Measurements from ENCODE around the gene SCN1B. TPM values are rescaled to one million over a fixed set of nuclear protein-coding genes. Genes with fewer than 3 reads are reported as not detected.

The SCN1B gene
- polyA plus RNA-seq, 3 donors: 0.88 to 2.0 (median 1.3) TPM

DNA sequence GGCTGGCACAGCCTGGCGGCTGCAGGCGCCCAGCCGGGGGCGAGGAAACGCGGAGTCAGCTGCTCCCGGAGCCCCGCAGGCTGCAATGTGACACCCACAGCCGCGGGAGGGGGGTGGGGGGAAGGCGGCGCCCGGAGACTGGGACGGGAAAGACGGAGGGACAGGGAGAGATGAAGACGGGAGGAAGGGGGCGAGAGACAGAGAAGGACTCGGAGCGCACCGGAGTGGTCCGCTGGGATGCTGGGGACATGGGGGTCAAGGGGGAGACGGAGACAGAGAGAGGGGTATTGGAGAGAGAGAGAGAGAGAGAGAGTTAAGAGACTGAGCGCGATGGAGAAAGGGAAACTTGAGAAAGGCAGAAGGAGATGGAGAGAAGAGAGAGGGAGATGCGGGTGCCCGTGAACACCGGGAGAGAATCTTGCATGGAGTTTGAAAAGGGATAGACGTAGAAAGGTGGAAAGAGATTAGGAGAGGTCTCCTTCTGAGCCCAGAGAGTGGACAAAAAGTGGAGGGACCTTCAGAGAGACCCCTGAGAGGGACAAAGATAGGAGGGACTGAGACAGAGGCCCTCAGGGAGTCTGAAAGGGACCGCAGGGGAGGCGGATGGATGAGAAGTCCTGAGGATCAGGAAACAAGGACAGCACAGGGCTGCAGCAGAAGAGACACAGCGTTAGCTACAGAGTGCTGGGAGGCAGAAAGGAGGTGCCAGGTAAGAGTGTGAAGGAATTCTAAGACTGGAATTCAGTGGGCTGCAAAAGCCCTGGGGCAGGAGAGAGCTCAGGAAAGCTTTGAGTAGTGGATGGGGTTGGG lies 1.0 kb downstream of the SCN1B start:
- DNase-seq (ENCODE audit: extremely low read depth in 1 of 11, low read depth in 9 of 11, low spot score in 4 of 11): no peak

DNA sequence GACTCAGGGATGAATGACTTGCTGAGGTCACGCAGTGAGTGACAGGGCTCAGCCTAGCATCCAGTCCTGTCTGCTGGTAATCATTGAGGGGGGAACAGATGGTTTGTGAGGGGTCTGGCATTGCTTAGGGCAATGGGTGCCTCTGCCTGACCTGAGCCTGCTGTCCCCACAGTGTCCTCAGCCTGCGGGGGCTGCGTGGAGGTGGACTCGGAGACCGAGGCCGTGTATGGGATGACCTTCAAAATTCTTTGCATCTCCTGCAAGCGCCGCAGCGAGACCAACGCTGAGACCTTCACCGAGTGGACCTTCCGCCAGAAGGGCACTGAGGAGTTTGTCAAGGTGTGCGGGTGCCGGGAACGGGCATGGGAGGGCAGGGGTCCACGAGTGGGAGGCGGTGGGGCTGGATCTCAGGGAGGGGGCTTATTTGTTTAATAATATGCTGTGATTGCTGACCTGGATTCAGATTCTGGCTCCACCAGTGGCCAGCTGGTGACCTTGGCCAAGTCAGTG lies 2.1 kb downstream of the SCN1B start:
- no peak for DNase-seq (ENCODE audit: extremely low read depth in 1 of 11, low read depth in 9 of 11, low spot score in 4 of 11)

DNA sequence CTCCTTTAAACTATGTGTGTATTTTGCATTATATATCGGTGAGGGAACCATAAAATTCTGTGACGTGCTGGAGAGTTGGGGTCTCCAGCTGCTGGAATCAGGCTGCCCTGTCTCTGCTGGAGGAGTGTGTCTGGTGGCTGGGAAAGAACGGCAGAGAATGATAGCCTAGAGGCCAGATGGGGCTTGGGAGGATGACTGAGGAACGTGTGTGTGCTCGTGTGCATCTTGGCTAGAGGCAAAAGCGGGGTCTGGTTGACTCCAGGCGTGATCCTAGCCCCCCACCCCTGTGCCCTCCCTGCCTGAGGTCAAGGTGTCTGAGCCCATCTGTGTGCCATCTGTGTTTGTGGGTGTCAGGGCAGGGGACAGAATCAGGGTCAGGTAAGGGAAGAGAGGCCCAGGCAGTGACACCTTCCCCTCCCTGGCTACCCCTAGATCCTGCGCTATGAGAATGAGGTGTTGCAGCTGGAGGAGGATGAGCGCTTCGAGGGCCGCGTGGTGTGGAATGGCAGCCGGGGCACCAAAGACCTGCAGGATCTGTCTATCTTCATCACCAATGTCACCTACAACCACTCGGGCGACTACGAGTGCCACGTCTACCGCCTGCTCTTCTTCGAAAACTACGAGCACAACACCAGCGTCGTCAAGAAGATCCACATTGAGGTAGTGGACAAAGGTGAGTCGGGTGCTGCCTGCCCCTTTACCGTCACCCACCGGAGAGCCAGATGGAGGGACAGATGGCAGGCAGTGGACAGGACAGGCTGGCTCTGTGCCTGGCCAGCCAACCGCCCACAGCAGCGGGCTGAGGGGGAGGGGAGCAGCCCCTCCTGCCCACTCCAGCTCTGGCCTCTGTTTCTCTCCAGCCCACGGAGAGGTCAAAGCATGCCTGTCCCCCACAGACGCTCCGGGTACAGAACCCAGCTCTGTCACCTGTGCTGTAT lies 3.1 kb downstream of the SCN1B start:
- no peak for DNase-seq (ENCODE audit: extremely low read depth in 1 of 11, low read depth in 9 of 11, low spot score in 4 of 11)

DNA sequence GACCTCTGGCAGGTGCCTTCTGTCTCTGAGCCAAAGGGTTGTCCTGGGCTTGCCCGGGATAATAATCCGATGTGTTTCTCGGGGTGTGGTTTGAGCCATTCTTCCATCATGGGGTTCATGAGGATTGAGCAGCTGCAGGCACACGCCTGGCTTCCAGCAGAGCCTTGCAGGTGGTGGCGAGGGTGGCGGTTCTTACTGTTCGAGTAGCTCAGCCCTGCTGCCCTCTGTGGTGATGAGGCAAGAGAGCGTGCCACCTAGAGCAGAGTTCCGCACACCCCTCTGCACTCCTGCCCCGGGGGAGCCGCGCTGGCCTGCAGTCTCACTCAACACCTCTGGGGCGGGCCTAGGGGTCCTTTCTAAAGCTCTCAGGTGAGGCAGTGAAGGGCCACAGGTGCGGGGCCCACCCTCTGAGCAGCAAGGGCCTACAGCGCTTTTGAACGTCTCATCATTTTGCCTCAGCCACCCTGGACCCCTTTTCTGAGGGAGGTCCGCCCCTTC lies 3.8 kb downstream of the SCN1B start:
- DNase-seq (ENCODE audit: extremely low read depth in 1 of 11, low read depth in 9 of 11, low spot score in 4 of 11): no peak

DNA sequence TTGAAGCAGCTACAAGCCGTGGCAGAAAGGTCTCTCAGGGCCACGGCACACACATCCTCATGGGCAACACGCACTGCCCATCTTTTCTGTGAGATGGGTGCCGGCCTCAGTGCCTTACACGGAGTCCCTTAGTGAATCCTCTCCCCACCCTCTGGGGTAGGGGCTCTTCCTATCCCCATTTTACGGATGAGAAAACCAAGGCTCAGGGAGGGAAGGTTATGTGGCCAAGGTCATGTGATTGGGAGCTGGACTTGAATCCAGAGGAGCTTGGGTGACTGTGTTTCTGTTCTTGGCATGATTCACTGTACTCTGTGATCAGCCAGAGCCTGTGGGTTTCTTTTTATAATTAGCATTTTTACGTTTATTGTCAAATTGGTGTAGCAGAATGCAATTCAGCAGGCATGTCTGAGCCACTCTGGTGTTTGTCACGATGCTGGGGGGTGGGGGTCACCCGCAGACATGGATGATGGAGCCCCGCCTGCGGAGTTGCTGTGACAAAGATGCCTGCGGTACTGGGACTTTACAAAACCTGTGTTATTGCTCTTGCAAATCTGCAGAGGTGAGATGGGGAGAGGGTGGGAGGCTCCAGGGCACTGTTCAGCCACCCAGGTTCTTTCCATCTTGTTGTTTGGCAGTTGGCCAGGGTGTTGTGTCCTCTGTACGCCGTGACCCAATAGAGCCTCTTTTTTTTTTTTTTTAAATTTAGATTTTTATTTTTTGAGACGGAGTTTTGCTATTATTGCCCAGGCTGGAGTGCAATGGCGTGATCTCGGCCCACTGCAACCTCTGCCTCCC lies 4.5 kb downstream of the SCN1B start:
- no peak for DNase-seq (ENCODE audit: extremely low read depth in 1 of 11, low read depth in 9 of 11, low spot score in 4 of 11)

DNA sequence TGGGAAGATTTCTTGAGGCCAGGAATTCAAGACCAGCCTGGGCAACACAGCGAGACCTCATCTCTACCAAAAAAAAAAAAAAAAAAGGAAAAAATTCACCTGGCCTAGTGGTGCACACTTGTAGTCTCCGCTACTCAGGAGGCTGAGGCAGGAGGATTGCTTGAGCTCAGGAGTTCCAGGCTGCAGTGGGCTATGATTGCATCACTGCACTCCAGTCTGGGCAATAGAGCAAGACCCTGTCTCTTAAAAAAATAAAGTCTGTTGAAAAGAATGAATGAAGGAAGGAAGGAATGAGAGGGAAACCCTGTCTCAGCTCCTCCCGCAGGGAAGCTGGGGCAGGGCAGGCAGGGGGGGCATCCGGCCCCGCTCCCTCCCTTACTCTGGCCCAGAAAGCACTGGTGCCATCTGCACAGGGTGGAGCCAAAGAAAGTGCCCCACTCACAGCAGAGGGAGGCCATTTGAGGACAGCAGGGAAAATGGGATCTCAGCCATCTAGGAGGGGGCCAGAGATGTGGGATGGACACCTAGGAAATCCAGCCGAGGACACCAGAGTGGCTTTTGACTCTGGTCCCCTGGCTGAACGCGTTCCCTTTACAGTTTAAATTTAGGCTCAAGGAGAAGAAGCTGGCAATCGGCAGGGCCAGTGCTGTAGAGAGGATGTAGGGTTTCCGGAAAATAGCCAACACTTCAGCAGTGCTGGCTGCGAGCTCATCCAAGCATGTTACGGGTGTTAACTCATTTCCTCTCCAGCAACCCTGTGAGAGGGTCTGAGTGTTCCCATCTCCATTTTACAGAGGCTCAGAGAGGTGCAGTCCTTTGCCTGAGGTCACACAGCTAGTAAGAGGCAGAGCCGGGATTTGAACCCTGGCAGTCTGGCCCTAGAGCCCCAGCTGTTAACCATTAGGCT lies 7.7 kb downstream of the SCN1B start:
- DNase-seq (ENCODE audit: extremely low read depth in 1 of 11, low read depth in 9 of 11, low spot score in 4 of 11): no peak

DNA sequence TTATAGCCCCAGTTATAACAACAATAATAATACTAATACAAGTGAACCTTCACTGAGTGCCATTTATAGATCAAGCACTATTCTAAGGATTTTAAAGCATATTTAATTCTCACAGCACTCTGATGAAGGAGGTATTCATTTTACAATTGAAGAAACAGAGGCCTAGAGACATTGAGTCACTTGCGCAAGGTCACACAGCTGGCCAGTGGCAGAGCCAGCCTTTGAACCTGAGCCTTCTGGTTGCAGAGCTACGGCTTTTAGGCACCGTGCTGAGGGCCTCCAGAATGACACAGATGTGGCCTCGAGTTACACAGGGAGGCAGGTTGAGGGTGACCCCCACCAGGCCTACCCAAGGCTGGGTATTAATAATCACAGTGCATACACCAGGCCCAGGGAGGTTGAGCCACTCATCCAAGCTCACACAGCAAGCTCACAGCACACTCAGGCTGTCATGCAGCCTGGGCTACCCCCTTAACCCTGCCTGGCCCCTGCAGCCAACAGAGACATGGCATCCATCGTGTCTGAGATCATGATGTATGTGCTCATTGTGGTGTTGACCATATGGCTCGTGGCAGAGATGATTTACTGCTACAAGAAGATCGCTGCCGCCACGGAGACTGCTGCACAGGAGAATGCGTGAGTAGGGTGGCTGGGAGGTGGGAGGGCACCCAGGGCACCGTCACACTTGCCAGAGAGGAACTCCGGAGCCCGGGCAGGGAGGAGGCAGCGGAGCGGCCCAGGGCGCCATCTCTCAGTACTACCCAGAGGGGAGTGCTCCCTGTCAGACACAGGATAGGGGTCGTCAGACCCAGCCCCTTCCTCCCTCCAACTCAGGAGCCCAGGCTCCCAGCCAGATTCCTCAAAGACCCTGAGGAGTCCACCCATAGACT lies 8.6 kb downstream of the SCN1B start:
- DNase-seq (ENCODE audit: extremely low read depth in 1 of 11, low read depth in 9 of 11, low spot score in 4 of 11): no peak

DNA sequence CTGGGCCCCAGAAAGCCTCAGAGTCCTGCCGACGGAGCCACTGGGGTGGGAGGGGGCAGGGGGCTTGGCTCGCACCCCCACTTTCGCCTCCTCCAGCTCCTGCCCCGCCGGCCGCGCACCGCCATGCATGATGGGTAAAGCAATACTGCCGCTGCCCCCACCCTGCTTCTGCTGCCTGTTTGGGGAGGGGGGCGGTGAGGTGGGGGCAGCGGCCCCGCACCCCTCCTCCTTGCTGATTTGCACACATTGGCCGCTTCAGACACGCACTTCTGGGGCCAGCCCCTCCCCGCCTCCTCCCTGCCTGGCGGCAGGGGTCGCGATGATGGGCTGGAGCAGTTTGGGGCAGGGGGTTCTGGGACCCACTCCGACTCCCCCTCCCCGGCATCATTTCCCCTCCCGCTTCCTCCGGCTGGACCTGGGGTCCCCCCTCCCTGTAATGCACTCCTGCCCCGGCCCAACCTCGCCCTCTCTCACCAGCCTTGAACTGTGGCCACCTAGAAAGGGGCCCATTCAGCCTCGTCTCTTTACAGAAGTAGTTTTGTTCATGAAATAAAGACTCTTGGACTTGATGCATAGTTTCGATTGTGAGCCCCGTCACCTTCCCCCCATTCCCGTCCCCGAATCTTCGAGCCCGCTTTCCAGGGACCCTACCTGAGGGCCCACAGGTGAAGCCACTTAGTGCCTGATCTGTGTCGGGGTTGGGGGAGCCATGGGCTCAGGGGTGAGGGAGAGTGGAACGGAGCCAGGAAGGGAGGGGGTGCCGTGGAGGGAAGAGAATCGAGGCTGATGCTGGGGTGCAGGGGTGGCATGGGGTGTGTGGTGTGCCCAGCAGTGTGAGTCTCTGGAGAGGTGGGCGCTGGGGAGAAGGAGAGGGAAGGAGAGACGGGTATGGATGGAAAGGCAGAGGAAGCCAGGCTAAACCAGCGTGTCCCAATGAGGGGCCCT lies 9.9 kb downstream of the SCN1B start:
- DNase-seq (ENCODE audit: extremely low read depth in 1 of 11, low read depth in 9 of 11, low spot score in 4 of 11): no peak

DNA sequence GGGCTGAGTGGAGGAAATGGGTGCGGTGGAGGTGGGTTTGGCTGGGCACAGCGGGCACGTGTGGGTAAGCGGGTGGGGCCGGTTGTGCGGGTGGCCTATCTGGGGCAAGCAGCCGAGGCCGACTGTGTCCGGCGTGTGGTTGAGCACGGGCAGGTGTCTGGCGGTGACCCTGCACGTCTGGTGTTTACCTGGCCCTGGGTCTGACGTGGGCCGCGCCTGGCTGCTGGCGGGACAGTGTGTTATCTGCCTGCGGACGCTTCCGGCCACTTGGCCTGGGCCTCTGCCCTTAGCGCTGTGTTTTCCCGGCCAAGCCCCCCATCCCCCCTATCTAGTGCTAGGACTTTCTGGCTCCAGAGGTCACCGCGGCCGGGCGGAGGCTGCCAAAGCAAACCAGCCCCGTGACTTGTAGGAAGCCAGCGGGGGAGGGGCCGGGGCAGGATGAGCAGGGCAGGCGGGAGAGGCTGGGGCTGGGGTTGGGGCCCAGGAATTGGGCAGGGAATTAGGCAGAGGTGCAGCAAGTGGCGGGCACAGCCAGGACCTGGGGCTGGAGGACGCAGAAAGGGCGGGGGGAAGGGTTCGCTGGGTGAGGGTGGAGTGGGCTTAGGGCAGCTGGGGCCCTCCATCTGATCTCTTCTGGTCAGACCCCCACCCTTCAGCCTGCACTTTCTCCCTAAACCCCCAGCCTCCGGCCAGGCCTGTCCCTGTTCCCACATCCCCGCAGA lies 10.7 kb downstream of the SCN1B start:
- DNase-seq (ENCODE audit: extremely low read depth in 1 of 11, low read depth in 9 of 11, low spot score in 4 of 11): no peak

DNA sequence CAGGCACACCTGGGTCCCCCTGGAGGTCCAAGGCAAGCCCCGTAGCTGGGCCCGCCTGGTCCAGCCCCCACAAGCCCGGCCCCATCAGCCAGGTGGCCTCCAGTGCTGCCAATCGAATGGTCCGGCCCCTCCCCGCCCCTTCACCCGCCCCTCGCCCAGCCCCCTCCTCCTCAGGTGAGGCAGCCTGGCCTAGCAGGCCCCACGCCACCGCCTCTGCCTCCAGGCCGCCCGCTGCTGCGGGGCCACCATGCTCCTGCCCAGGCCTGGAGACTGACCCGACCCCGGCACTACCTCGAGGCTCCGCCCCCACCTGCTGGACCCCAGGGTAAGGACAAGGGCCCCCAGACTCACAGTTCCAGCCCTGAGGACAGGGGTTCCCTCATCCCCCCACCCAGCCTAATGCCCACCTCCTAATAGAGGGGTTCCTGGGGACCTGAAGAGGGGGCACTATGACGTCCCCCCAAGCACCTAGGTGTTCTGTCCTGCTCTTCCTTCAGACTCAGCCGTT lies 11.3 kb downstream of the SCN1B start, which contains the start of gene HPN:
Gene HPN (plus strand): TSS at position 174 of the 508 bp plus-strand sequence. CDS start 786 bp downstream, outside the sequence.
- DNase-seq (ENCODE audit: extremely low read depth in 1 of 11, low read depth in 9 of 11, low spot score in 4 of 11): peak in 1 of 11 donors; percentile 60

DNA sequence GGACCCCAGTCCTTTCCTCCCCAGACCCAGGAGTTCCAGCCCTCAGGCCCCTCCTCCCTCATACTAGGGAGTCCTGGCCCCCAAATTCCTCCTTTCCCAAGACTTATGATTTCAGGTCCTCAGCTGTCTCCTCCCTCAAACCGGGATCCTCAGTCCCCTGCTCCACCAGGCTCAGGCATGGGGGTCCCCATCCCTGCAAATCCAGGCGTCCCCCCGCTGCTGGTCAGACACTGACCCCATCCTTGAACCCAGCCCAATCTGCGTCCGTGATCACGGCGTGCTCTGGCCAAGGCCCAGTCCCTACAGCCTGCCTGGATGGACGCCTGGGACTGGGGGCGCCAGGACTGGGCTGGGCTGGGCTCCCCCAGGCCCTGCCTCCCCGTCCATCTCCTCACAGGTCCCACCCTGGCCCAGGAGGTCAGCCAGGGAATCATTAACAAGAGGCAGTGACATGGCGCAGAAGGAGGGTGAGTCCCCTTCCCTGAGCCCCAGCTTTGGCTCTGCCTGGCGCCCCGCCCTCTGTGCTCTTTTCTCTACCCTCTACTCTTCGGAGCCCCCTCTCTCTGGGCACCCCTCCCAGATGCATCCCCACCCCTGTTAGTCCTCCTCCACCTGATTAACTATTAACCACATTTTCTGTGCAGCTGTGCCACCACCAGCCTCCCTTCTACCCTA lies 11.9 kb downstream of the SCN1B start:
- DNase-seq (ENCODE audit: extremely low read depth in 1 of 11, low read depth in 9 of 11, low spot score in 4 of 11): peak in 1 of 11 donors; percentile 65

DNA sequence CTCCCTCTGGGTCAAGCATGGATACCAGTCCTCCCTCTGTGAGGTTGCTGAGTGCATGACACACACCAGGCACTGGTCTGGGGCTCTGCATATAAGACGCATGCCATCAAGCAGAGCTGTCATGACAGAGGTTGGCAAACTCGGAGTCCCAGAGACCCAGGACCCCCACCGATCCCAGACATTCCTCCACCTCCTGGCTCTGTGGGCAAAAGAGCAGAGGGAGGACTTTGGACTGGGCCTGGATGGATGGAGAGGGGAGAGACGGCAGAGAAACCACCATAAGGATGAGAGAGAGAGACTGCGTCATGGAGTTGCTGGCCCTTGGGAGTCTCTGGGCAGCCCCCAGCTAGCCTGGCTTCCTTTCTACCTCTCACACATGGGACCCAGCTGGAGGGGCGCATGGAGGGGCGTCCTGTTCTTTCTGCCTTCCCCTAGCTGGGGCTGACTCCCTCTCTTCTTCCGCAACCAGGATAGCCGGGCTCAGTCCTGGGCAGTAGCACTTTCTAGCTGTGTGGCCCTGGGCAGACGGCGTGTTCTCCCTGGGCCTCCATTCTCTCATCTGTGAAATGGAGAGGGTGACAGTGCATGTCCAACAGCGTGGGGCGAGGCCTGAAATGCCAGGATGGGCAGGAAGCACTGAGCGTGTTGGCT lies 12.8 kb downstream of the SCN1B start:
- no peak for DNase-seq (ENCODE audit: extremely low read depth in 1 of 11, low read depth in 9 of 11, low spot score in 4 of 11)

DNA sequence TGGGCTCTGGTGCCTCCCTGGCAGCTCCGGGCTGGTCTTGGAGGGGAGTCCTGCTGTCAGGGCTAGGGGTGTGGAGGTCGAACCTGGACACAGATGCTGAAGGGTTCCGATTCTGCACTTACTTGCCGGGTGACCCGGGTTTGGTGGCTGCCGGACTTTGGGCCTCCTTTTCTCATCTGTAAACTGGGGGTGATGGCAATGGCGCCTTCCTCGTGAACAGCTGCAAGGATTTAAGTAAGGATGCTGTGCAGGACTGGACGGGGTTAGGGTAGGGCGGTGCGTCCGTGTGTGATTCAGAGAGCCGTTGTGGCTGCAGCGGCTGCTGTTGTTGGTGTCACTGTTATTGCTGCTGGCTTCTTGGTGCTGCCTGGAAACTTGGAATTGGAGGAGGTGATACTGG lies 13.6 kb downstream of the SCN1B start:
- no peak for DNase-seq (ENCODE audit: extremely low read depth in 1 of 11, low read depth in 9 of 11, low spot score in 4 of 11)
